ENCODE measurements around the gene CDH3. TPM values are rescaled to one million over a fixed set of nuclear protein-coding genes. Genes with fewer than 3 reads are reported as not detected.

The CDH3 gene
- total and polyA plus RNA-seq, 2 of the 13 experiments (the other 11 are each of a cell fraction or from before 2014, with no cell fraction given) = 0.11 TPM; not detected in 1

GRCh38 chr16:68707340-68708152 is 62.4 kb downstream of the CDH3 start (continued):
- TF ChIP-seq ZNF513 (CRISPR knock-in tag; conservative IDR thresholded peaks at IDR 0.05) (no peak), NR0B2 (CRISPR knock-in tag; IDR thresholded peaks at IDR 0.05) (no peak), ZNF616 (CRISPR knock-in tag; IDR thresholded peaks at IDR 0.05; ENCODE audit: low read depth) (no peak), RFX5 (IDR thresholded peaks at IDR 0.05; ENCODE audit: low read depth, low read length) (no peak), NFE2L1 (CRISPR knock-in tag; IDR thresholded peaks at IDR 0.05; ENCODE audit: borderline replicate concordance) (no peak), BCL6 (CRISPR knock-in tag; IDR thresholded peaks at IDR 0.05) (peak; percentile 91), KIAA2018 (CRISPR knock-in tag; IDR thresholded peaks at IDR 0.05; ENCODE audit: borderline replicate concordance) (no peak), RXRB (CRISPR knock-in tag; IDR thresholded peaks at IDR 0.05; ENCODE audit: borderline replicate concordance) (peak; percentile 68), ZNF7 (CRISPR knock-in tag; IDR thresholded peaks at IDR 0.05) (no peak), FIP1L1 (IDR thresholded peaks at IDR 0.05; ENCODE audit: borderline replicate concordance, insufficient read depth, low read depth, low read length) (no peak), ETV6 (CRISPR knock-in tag; conservative IDR thresholded peaks at IDR 0.05) (no peak), PREB (CRISPR knock-in tag; IDR thresholded peaks at IDR 0.05) (no peak), ZBTB14 (CRISPR knock-in tag; IDR thresholded peaks at IDR 0.05) (no peak), SIX4 (CRISPR knock-in tag; IDR thresholded peaks at IDR 0.05) (peak; percentile 21; the same call in 1 of the 2 replicates), ZNF674 (CRISPR knock-in tag; IDR thresholded peaks at IDR 0.05; ENCODE audit: low read depth) (no peak), LCORL (IDR thresholded peaks at IDR 0.05) (no peak), LCORL (CRISPR knock-in tag; IDR thresholded peaks at IDR 0.05) (peak; percentile 84)
